ENCODE measurements around the gene CCDC24.

CCDC24 gene

GRCh38 chr1:43963890-43964289 lies 27.5 kb upstream of the CCDC24 start:
- no peak for DNase-seq

- no peak for DNase-seq
Observed at GRCh38 chr1:43965316-43965715, 26.1 kb upstream of the CCDC24 start.

GRCh38 chr1:43968348-43968948 lies 23.0 kb upstream of the CCDC24 start:
- no peak for DNase-seq

DNA sequence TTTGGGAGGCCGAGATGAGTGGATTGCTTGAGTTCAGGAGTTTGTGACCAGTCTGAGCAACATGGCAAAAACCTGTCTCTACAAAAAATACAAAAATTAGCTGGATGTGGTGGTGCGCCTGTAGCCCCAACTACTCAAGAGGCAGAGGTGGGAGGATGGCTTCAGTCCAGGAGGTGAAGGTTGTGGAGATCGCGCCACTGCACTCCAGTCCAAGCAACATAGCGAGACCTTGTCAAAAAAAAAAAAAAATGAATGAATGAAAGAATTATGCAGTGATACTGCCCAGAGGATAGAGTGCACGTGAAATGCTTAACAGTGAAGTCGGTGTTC lies 22.0 kb upstream of the CCDC24 start:
- DNase-seq = no peak

DNA sequence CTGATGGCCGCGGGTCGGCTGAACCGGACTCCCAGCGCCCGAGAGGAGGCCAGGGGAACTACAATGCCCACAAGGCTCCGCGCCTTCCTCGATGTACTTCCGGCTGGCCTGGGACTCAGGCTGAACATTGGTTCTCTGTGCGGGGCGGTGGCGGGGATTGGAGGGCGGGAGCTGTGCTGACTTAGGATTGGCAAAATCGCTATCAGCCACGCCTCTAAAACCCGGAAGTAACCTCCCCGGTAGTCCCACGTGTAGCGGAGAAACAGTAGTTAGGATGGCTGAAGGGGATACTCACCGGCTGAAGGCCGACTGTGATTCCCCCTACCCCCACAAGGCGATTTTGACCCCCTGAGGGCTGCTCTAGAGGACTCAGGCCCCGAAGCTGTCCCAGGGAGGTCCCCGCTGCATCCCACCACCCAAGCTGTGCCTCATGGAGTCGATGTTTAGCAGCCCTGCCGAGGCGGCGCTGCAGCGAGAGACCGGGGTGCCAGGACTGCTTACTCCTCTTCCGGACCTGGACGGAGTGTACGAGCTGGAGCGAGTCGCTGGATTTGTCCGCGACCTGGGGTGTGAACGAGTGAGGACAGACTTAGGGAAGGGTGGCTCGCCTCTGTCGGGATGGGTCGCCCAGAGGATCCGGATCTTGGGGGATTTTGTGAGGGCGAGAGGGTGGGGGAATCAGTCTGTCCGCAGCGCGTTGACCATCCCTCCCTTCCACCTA lies 21.5 kb upstream of the CCDC24 start, which contains the start of gene DPH2:
Gene DPH2 (plus strand): TSS at position 265 of the 721 bp plus-strand sequence. CDS start 166 bp downstream, at position 431.
- DNase-seq = peak; percentile 94

DNA sequence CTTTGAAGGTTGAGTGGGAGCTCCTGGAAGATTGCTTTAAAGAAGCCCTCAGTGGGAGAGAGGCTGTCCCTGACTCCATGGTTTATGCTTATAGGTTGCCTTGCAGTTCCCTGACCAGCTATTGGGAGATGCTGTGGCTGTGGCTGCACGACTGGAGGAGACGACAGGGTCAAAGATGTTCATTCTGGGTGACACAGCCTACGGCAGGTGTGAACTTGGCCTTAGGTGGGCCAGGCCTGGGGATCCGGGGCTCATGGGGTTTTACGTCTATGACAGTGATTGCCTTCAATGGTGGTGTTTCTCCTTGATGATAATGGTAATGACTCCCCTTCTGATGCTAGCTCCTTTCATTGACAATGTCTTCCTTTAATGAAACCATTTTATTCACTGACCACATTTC lies 20.9 kb upstream of the CCDC24 start:
- DNase-seq = no peak

GRCh38 chr1:43970911-43971310 lies 20.5 kb upstream of the CCDC24 start:
- DNase-seq = no peak

GRCh38 chr1:43971336-43971980 lies 19.9 kb upstream of the CCDC24 start:
- no peak for DNase-seq

DNA sequence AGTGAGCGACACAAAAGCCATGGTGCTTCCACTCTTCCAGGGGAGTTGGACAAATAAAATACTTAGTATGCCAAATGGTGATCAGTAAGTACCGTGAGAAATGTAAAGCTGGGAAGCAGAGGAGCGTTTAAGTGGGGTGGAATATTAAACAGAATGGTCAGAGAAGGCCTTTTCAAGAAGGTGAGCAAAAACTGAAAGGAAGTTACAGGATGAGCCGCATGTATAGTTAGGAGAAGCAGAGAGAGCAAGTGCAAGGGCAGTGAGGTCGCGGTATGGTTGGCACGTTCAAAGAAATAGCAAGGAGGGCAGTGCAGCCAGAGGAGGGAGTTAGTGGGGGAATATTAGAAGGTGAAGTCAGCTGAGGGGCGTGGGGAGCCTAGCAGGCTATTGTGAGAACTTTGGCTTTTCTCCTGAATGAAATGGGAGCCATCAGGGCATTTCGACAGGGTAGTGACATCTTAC lies 17.4 kb upstream of the CCDC24 start:
- DNase-seq = no peak

DNA sequence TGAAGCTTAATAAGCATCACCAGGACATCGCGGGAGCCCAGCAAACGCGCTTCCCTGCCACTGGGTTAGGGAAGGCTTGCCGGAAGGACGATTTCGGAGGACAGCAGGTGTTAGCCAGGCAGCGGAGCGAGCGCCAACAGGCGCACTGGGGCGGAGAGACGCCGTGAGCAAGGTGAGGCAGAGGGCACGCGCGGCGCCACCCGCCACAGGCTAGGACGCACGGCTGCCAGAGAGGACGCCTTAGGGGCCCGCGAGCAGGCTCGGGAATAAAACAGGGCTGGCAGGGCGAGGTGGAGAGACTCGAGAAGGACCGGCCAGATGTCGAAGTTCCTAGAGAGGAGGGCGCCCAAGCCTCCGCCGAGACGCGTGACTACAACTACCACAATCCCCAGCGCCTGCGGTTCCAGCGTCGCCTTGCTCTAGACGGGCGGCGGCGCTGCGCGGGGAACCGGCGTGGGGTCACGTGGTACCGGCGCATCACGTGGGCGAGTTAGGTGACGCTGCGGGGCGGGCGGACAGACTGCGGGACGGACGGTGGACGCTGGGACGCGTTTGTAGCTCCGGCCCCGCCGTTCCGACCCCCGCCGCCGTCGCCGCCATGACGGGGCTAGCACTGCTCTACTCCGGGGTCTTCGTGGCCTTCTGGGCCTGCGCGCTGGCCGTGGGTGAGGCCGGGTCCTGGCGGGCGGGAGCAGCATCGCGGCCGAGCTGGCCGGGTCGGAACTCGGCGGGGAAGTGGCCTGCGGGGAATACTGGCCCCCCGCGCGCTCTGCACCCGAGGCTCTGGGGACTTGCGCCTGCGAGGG lies 16.8 kb upstream of the CCDC24 start, which contains the start of gene ATP6V0B:
Gene ATP6V0B (plus strand): TSS at position 518 of the 806 bp plus-strand sequence. CDS start 81 bp downstream, at position 599.
- DNase-seq = peak; percentile 96

- DNase-seq = no peak
Observed at GRCh38 chr1:43975249-43975961, 16.0 kb upstream of the CCDC24 start.

DNA sequence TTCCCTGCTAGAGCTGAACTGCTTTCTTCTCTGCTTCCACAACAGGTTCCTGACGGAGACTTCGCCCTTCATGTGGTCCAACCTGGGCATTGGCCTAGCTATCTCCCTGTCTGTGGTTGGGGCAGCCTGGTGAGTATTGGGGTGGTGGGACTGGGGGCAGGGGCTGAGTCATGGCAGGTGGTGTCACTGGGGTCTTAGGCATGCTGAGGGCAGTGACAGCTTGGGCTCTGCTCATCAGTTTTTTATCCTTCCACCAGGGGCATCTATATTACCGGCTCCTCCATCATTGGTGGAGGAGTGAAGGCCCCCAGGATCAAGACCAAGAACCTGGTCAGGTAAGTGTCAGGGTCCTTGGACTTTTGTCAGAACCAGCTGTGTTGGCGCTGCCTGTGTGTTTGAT lies 15.4 kb upstream of the CCDC24 start:
- no peak for DNase-seq

GRCh38 chr1:43976890-43977289 lies 14.5 kb upstream of the CCDC24 start:
- DNase-seq = no peak

DNA sequence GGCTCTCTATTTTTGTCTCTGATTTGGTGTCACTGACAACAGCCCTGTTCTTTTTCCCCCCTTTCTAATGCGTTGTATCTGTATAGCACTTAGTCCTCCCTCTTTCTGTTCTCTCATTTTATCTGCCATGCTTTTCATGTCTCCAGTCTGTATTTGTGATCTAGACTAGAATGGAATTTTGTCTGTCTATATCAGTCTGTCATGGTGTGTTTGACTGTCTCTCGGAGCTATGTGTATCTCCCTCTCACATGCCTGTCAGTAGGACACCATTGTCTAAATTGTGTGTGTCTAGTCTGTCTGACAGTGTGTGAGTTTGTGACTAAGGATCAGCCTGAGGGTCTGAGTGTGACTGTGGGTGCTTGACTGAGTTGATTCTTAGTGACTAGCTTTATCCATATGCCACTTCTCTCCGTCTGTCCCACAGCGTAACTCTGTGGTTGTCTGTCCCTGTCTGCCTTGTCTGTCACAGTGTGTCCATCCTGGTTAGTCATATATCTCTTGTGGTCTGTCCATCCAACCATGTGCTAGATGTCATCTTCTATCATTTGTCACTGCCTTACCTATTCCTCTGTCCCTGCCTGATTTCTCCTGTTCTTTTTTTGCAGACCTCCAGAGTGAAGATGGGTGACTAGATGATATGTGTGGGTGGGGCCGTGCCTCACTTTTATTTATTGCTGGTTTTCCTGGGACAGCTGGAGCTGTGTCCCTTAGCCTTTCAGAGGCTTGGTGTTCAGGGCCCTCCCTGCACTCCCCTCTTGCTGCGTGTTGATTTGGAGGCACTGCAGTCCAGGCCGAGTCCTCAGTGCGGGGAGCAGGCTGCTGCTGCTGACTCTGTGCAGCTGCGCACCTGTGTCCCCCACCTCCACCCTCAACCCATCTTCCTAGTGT lies 13.8 kb upstream of the CCDC24 start:
- no peak for DNase-seq

DNA sequence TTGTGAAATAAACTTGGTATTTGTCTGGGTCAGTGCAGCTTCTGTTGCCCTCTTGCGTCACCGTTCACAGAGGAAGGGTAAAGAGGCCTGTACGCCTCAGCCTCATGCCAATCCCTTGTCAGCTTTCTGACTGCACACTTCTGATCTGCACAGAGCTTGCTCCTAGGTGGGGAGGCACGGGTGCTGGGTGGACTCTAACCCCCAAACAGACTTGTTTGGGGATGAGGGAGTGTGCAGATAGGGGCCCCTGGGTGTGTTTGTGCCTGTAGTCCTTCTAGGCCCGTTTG lies 13.2 kb upstream of the CCDC24 start:
- no peak for DNase-seq

DNA sequence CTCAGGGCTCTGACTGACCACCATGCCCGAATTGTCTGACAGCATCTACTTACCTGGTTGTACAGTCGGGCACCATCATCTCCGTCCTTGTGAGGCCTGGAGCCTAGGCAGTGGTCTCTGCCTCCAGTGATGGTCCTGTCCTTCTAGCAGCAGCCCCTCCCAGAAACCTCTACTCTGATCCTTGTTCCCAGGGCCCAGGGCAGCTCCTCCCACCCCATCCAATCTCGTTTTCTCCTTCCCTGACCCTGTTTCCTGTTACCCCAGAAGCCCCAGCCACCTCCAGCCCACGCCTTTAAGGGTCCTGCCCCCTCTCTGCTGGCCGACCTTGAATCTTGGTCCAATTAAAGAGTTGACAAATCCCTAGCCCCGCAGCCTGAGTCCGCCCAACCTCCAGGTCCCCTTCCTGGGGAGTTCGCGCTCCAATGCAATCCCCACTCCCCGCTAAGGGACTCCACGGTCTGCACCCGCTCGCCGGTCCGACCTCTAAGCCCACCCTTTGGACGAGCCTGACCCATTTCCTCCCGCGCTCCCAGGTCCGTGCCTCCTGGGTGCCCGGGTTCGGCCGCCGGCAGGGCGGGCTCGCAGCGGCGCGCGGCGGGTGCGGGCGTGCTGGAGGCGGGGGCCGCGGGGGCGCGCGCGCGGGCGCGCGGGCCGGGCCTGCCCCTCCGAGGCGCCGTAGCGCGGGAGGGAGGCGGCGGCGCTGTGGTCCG lies 12.7 kb upstream of the CCDC24 start, which contains the start of gene B4GALT2:
Gene B4GALT2 (plus strand): TSS at position 660 of the 710 bp plus-strand sequence. CDS start 1,951 bp downstream, outside the sequence.
- peak; percentile 39 for DNase-seq

GRCh38 chr1:43979261-43979527 lies 12.2 kb upstream of the CCDC24 start:
- DNase-seq = no peak

- DNase-seq = peak; percentile 31
Observed at GRCh38 chr1:43979528-43980254, 11.7 kb upstream of the CCDC24 start.

GRCh38 chr1:43980255-43981134 lies 10.9 kb upstream of the CCDC24 start:
- DNase-seq = no peak

Measured in activated CD8-positive, alpha-beta memory T cell treated with anti-CD3 and anti-CD28 coated beads, Interleukin-2, amount 50 U/mL, for 4 hours (primary cell).